Retina (tissue), 1 donor: Measurements from ENCODE around the gene SMIM38.
A peak's percentile ranks its signal among the peaks of the same experiment; 100 is the strongest.

Experiments
- DNase-seq: peaks from one replicate; pipeline ENCODE4 v3.0.0-alpha.2; 2016

SMIM38 gene

DNA sequence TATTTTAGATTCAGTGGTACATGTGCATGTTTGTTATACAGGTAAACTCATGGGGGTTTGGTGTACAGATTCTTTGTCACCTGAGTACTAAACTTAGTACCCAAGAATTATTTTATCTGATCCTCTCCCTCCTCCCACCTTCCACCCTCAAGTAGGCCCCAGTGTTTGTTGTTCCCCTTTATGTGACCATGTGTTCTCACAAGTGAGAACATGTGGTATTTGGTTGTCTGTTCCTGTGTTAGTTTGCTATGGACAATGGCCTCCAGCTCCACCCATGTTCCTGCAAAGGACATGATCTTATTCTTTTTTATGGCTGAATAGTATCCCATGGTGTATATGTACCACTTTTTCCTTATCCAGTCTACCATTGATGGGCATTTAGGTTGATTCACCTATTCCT lies 6.8 kb downstream of the SMIM38 start:
- no peak for DNase-seq

DNA sequence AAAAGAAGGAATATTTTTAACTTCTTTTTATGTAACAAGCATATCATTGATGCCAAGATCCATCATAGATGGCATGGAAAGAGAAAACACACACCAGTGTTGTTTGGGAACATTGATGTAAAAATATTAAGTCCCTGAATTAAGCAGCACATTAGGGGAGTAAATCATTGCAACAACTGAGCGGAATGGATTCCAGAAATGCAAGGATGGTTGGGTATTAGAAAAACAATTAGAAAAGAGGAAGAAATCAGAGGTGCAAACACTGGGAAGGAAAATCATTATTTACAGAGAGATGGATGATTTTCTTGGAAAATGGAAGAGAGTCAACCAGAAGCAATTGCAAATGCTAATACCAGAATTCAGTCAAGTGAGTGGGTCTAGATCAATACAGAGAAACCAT lies 8.1 kb downstream of the SMIM38 start:
- no peak for DNase-seq

DNA sequence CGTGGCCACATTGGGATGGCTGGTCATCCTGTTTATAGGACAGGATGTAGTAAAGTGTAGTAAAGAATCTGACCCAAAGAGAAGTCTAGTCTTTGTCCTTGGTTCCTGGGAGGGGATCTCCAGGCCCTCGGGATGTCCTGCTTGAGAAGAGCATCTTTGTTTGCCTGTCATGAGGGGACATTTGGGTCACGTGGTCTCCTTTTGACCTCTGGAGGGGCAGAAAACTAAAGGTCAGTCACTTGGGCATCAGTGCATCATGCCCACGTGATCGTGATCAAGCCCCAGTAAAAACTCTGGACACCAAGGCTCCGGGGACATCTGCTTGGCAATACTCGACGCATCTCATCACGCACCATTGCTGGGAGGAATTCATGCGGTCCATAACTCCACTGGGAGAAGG lies 9.1 kb downstream of the SMIM38 start:
- DNase-seq, result no peak

DNA sequence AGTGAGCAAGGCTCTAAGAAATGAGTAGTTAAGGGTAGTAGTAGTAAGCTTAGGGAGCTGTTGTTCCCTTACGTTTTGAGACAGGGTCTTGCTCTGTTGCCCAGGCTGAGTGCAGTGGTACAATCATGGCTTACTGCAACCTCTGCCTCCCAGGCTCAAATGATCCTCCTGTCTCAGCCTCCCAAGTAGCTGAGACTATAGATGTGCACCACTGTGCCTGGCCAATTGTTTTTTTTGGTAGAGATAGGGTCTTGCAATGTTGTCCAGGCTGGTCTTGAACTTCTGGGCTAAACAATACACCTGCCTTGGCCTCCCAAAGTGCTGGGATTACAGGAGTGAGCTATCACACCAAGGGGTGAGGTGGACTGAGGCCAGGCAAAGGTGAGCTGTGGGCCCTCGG lies 10.0 kb downstream of the SMIM38 start:
- no peak for DNase-seq

DNA sequence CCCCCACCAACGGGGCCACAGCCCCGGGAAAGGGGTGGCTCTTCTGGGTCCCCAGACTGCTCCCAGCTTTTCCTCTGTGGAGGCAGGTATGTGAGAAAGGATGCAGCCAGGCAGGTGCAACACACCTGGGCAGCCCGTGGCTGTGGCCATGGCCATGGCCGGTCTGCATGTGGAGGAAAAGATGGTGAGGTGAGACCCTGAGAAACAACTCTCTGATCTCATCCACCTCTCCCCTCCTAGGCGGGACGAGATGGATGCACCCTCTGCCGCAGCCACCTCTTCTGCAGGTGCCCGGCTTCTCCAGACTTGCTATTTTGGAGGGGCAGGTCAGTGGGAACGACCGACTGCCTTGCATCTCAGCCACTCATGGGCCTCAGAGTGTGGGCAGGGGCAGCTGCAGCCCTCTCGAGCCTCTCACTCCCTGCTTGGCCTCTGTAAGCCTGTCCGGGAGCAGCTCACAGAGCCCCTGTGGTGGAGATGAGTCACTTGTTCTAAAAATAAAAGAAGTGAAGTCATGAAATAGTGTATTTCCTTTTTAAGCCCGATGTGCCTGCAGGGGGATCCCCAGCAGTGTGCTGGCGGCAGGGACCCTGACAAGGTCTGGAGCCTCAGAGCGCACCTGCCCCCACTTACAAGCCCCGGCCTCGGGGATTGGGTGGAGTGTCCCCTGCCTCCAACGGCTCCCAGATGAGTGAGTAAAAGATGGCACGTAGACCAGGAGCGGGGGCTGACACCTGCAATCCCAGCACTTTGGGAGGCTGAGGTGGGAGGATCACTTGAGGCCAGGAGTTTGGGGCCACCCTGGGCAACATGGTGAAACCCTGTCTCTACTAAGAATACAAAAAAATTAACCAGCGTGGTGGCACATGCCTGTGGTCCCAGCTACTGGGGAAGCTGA lies 10.7 kb downstream of the SMIM38 start:
- DNase-seq, result peak; percentile 33

DNA sequence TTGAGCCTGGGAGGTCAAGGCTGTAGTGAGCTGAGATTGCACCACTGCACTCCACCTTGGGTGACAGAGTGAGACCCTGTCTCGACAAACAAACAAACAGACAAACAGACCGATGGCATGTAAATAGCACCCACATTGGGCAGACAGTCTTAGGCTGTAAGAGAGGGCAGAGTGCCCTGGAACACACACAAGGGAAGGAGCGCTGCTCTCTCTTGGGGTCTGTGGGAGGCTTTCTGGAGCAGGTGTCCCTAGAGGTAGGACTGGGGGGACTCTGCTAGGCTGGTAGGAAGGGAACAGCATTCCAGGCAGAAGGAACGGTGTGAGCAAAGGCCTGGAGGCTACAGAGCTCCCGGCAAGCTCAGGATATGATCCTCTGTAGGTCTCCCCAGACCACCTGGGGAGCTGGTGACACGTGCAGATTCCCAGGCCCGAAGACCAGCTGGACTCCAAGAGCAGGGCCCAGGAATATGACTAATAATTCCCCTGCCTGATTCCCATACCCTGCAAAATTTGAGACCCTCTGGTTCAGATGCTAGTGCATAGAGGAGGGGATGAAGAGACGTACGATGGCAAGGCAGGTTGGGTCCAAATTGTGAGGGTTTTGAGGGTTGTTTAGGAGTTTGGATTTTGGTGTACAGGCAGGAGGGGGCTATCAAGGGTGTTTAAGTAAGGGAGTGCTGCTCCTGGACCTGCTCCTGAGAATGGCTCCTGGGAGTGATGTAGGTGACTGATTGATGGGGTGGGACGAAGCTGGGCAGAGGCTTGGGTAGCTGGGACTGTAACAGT lies 11.6 kb downstream of the SMIM38 start:
- DNase-seq, result no peak

DNA sequence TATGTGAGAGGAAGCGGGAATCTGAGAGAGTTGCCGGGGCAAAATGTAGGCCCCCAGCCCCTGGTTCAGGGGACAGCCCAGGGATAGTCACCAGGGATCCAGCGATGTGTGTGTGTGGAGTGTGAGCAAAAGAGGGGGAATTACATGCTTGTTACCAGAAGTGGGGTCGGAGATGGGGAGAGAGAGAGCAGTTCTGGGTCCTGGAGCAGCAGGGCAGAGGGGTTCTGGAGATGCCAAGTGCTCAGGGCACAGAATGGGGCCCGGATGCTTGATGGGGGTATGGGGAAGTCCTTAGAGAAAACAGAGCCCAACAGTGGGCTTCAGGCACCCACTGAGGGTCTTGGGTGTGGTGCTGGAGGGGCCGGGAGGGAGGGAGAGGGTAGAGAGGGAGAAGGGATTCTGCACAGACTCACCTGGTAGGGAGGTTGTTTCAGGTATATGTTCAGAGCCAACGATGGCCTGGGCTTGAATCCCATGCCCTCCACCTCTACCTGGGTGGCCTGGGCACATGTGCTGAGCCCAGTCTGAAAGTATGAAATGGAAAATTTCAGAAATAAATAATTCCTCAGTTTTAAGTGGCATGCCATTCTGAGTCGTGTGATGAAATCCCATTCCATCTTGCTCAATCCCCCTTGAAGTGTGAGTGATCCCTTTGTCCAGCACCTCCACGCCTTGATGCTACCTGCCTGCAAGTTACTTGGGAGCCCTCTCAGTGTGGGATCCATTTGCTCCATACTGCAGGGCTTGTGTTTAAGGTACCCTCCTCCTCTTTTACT lies 12.4 kb downstream of the SMIM38 start:
- no peak for DNase-seq

DNA sequence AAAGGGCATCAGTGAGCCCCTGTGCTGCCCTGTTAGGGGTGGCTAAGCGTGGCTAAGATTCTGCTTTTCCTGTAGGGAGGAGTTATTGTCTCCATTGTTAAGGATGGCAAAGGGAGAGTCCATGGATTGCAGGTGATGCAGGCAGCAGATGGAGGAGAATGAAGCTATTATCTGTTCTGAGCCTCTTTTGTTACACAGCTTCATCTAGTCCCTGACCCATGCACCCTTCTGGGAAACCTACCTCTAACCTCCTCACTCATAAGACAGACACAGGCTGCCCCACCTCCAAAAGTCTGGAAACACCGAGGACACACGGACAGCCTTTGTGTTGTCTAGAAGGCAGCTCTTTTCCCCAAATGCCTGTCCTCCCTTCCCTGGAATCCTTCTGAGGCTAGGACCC lies 13.7 kb downstream of the SMIM38 start:
- DNase-seq, result no peak

DNA sequence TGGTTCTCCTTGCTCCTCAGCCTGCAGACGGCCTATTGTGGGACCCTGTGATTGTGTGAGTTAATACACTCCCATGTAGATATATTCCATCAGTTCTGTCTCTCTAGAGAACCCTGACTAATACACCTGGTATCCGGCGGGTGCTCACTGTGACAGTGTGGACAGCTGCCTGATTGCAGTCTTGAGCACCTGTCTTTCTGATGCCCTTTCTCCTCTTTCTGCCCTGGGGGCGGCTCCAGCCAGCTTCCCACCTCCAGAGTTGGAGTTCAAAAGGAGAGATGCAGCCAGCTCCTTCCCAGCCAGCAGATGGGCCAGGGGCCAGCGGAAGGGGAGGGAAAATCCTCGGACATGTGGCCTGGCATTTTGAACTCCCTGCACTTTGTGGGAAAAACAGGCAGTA lies 15.0 kb downstream of the SMIM38 start:
- no peak for DNase-seq

DNA sequence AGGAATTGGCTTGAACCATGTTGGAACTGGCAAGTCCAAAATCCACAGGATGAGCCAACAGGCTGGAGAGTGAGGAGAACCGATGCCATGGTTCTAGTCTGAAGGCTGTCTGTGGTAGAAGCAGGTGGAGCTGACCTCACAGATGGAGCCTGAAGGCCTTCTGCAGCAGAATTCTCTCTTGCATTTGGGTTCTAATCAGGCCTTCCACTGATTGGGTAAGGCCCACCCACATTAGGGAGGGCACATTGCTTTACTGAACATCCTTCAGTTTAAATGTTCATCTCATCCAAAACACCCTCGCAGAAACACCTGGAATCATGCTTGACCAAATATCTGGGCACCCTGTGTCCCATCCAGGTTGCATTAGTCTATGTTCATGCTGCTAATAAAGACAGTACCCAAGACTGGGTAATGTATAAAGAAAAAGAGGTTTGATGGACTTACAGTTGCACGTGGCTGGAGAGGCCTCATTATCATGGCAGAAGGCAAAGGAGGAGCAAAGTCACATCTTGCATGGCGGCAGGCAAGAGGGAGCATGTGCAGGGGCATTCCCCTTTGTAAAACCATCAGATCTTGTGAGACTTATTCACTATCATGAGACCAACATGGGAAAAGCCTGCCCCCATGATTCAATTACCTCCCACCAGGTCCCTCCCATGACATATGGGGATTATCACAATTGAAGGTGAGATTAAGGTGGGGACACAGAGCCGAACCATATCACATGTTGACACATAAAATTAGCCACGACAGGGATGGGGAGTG lies 15.9 kb downstream of the SMIM38 start:
- no peak for DNase-seq

DNA sequence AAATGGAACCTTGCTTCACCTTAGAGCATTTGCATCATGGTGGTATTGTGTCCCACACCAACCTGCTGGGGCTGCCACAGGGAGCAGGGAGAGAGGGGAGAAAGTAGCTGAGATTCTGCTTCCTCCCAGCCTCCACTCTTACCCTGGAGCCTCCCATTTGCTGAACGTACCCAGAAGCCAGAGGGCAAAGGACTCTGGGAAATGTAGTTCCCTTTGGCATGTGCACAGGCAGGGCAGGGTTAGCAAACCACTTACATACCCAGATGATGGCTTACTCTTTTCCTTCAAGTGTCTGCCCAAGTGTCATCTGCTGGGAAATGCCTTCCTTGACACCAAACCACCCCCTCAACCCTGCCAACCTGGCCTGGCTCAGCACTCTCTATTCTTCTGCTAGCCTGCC lies 16.9 kb downstream of the SMIM38 start:
- no peak for DNase-seq

DNA sequence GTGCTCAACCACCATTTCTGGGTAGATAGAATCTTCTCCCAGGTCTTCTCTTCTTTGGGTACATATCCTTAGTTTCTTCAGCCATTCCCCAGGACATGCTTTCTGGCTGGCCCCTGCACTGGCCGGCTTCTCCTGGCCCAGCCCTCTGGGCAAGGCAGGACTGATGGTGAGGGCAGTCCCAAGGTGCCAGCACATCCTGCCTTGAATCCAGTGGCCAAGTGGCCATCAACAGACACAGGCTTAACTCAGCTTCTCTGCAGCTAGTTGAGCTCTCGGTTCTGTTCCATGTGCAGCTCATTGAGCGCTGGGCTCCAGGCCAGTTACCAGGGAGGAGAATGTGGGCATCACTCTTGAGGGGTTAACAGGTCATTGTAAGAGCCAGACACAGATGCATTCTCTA lies 17.6 kb downstream of the SMIM38 start:
- DNase-seq, result no peak

DNA sequence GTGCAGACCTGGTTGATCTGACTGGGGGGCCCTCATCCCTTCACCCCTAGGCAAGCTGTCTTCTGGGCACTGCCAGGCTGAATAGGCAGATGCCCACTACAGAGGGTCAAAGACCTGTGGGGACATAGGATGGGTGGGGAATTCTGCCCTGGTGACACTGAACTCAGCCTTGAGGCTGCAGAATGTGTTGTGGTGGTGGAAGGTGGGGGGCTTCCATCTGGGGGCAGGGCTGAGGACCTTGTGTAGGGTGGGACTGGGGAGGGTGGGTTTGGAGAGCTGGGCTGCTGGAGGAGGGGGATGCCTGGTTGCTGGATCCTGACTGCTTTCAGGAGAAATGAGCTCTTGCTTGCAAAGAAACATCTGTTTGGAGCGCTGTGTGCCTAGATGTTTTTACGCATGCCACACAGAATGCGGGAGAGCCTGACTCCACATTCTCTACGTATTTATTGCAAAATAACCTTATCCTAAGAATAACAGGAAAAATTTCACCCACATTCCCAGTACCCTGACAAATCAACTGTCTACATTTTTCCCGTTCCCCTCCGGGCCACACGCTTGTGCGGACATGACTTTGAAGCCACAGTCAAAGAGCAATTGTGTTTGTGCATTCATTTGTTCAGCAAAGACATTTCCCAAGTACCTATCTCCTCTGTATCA lies 18.3 kb downstream of the SMIM38 start:
- DNase-seq, result no peak

DNA sequence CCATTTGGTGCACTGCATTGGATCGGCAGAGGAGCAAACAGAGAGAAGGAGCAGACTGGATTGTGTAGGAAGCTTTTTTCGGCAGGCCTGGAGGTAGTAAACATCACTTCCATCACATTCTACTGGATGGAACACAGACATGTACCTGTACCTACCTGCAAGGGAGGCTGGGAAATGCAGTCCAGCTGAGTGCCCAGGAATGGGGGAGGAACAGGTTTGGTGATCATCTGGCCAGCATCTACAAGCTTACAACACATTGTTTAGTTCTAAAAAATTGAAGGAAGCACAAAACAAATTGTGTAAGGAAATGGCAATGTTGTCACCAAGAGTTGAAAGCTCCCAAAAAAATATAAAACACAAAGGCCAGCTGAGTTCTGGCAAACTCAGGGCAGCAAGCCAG lies 19.1 kb downstream of the SMIM38 start:
- no peak for DNase-seq

DNA sequence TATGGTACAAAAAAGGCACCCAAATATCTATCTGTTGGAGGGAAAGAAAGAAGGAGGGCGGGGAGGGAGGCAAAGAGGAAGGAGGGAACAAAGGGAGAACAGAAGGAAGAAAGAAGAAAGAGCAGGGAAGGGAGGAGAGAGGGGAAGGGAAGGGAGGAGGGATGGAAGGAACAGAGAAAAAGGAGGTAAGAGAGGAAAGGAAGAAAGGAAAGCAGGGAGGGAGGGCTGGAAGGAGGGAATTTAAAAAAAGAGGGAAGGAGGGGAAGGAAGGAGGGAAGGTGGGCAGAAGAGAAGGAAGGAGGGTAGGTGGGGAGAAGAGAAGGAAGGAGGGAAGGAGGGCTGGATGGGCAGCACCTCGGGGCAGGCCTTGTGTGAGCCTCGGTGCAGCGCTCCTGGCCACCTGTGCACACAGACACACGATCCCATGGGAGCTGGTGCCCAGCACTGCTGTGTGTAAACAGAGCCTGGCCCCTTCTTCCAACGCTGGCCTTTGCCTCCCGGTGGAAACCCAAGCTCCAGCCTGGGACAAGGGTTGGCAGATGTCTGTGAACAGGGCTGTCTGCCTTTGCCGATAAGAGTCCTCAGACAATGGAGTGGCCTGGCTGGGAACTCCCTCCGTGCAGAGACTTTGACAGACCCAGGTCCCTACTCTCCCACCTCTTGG lies 23.2 kb downstream of the SMIM38 start:
- DNase-seq, result no peak

DNA sequence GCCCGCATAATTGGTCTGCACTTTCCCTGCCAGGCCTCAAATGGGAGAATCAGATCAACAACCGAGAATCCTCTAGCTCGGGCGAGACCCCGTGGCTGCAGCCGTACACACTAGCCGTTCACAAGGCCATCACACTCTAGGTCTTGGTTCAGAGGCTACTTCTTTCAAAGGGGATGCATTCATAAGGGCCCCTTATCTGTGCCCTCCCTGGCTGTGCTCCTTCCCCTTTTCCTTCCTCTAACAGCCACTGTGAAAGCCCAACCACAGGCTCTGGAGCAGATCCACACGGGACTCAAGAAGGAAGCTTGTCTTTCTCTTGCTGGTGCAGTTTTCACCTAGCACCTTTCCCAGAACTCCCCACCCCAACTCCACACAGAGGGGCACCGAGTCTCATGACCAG lies 24.5 kb downstream of the SMIM38 start:
- DNase-seq, result no peak

DNA sequence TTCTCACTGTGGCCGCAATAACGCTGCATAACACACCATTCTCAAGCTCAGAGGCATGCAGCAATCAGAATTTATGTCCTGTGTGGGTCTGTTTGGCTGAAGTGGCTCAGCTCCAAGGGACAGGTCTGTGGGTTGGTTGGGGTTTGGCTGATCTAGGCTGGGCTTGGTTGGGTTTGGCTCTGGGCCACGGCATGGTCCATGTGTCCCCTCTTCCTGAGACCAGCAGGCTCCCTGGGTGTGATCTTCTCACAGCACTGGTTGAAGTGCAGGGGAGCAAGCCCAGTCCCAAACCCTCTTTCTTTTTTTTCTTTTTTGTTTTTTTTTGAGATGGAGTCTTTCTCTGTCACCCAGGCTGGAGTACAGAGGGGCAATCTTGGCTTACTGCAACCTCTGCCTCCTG lies 25.0 kb downstream of the SMIM38 start:
- no peak for DNase-seq

DNA sequence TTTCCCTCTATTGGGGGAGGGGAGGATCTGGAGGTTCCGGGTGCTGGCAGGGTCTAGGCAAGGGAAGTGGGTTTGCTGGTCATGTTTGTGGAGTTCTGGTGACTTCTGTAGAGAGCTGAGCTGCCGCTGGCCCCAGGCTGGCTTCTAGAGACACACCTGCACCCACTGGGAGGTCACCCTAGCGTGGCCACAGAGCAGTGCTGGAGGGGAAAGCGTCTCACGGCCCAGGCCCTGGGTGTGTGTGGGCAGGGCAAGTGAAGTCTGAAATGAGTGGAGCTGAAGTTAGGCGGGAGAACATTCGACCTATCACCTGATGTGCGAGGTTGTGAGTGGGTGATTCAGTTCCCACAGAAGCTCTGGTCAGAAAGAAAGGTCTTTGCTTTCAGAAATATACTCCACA lies 27.9 kb downstream of the SMIM38 start:
- no peak for DNase-seq

DNA sequence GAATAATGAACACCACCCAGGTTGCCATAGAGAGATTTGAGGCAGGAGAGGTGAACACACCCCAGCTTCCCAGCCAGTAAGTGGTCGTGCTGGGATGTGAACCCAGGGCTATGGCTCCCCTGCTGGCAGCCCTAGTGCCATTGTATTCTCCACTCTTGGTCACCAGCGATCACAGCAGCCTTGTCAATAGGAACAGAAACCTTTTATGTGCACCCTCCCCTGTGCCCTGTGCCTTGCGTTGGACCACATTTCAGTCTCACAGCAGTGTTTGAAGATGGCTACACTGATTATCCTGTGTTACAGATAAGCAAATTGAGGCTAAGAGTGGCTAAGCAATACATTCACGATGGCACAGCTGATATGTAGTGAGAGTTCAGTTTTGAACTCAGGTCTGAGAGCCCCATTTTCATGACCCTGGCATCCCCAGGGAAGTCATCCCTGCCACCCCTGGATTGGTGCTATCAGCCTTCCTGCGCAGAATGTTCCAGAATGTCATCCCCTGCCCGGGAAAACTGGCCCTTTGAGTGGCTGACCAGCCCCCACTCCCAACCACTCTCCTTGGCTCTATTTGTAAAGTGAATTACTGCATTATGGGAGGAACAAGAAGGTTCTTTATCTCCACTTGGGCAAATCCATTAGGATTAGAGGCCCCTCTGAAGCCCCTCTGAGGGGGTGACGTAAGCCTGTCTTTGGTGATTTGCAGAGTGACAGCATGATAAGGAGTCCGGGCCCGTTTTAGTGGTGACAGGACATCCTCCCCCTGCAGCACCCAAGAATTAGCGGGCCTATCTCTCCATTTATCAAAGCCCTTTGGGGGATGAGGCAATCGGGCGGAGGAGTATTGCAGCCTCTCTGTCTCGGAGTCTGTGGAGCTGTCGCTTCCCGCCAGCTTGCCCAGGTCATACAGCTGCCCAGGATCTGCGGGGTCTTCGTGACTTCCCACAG lies 30.9 kb downstream of the SMIM38 start:
- no peak for DNase-seq

DNA sequence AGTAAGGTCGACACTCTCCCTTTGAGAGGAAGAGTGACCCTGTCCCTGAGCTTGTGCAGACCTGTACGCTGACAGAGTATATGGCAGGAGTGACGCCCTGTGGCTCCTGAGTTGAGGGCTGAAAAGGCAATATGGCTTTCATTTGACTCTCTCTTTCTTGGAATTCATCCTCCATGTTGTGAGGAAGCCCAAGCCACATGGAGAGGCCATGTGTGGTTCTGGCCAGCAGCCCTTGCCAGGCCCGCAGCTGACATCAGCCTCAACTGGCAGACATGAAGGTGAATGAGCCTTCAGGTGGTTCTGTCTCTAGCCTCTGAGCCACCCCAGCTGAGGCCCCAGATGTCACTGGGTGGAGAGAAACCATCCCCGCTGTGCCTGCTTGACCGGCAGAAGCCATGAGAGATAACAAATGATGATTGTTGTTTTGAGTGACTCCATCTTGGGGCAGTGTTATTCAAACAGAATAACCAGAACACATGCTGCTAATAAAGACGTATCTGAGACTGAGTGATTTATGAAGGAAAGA lies 31.9 kb downstream of the SMIM38 start:
- no peak for DNase-seq
